Effector memory CD4-positive, alpha-beta T cell (primary cell): ENCODE data around the gene ABHD17A.
A peak's percentile ranks its signal among the peaks of the same experiment; 100 is the strongest.

Experiments used
- DNase-seq, 3 donors: peaks; one replicate each; pipeline ENCODE4 v3.0.0-alpha.2; 2020
- H3K27ac ChIP-seq: 2 replicates; pipeline ENCODE4 v1.7.0; 2013; ENCODE audit warnings: mild to moderate bottlenecking, low read length, moderate library complexity; ENCODE audit not compliant: insufficient read depth, poor library complexity, severe bottlenecking
- H3K27me3 ChIP-seq: replicated peaks from 2 replicates; pipeline ENCODE4 v1.7.0; 2013; ENCODE audit warnings: mild to moderate bottlenecking, low read length; ENCODE audit not compliant: insufficient read depth, control insufficient read depth, poor library complexity, severe bottlenecking
- H3K36me3 ChIP-seq: 2 replicates; pipeline ENCODE4 v1.7.0; 2013; ENCODE audit warnings: mild to moderate bottlenecking, low read length, moderate library complexity; ENCODE audit not compliant: control insufficient read depth, insufficient read depth
- H3K4me1 ChIP-seq: 2 replicates; pipeline ENCODE4 v1.7.0; 2013; ENCODE audit warnings: low read length, mild to moderate bottlenecking; ENCODE audit not compliant: control insufficient read depth, insufficient read depth, poor library complexity, severe bottlenecking
- H3K4me3 ChIP-seq: 2 replicates; pipeline ENCODE4 v1.7.0; 2013; ENCODE audit warnings: low read length, low read depth, mild to moderate bottlenecking; ENCODE audit not compliant: insufficient read depth, poor library complexity, severe bottlenecking
- H3K9me3 ChIP-seq: 2 replicates; pipeline ENCODE4 v1.7.0; 2013; ENCODE audit warnings: mild to moderate bottlenecking, low read length, moderate library complexity; ENCODE audit not compliant: control insufficient read depth

ABHD17A gene

GRCh38 chr19:1864480-1865171, 20.7 kb downstream of the ABHD17A start:
- Histone ChIP-seq H3K27ac (peak overlapping the region; percentile 69), H3K4me3 (peak overlapping the region; percentile 78), H3K4me1 (peaks cover 32% of the 10 kb centered on the region), H3K36me3 (no peaks in the 10 kb centered on the region), H3K27me3 (no peaks in the 10 kb centered on the region), H3K9me3 (no peaks in the 10 kb centered on the region)
- peak in 1 of 3 donors; percentile 40 for DNase-seq

GRCh38 chr19:1863638-1864479, 21.4 kb downstream of the ABHD17A start:
- H3K36me3 ChIP-seq = no peaks in the 10 kb centered on the region
- no peaks in the 10 kb centered on the region for H3K9me3 ChIP-seq
- peaks cover 40% of the 10 kb centered on the region for H3K4me1 ChIP-seq
- DNase-seq = peak; percentile 86 to 88 (median 87)
- H3K4me3 ChIP-seq = peak overlapping the region; percentile 78
- peak overlapping the region; percentile 86 for H3K27ac ChIP-seq
- H3K27me3 ChIP-seq = no peaks in the 10 kb centered on the region

GRCh38 chr19:1863328-1863637, 22.0 kb downstream of the ABHD17A start, which contains the start of gene KLF16:
Gene KLF16 (minus strand): TSS chr19:1863579. CDS start chr19:1863497, 82 bp downstream.
- H3K4me1 ChIP-seq = peaks cover 42% of the 10 kb centered on the region
- no peaks in the 10 kb centered on the region for H3K9me3 ChIP-seq
- H3K36me3 ChIP-seq = no peaks in the 10 kb centered on the region
- no peak for DNase-seq
- peak within 1 kb of the TSS; percentile 78 for H3K4me3 ChIP-seq
- H3K27ac ChIP-seq = peak within 1 kb of the TSS; percentile 86
- H3K27me3 ChIP-seq = no peaks in the 10 kb centered on the region

- no peaks in the 10 kb centered on the region for H3K36me3 ChIP-seq
- no peaks in the 10 kb centered on the region for H3K9me3 ChIP-seq
- H3K4me1 ChIP-seq = peaks cover 43% of the 10 kb centered on the region
- peak overlapping the region; percentile 77 for H3K4me3 ChIP-seq
- DNase-seq = peak in 2 of 3 donors; percentile 48 to 59
- peak overlapping the region; percentile 86 for H3K27ac ChIP-seq
- no peaks in the 10 kb centered on the region for H3K27me3 ChIP-seq
Measured at GRCh38 chr19:1862424-1863327, 22.6 kb downstream of the ABHD17A start.

GRCh38 chr19:1862068-1862423, 23.2 kb downstream of the ABHD17A start:
- no peak for DNase-seq
- no peaks in the 10 kb centered on the region for H3K9me3 ChIP-seq
- H3K4me1 ChIP-seq = peaks cover 49% of the 10 kb centered on the region
- no peaks in the 10 kb centered on the region for H3K36me3 ChIP-seq
- H3K27me3 ChIP-seq = no peaks in the 10 kb centered on the region
- peak overlapping the region; percentile 77 for H3K4me3 ChIP-seq
- H3K27ac ChIP-seq = peak overlapping the region; percentile 86

DNA sequence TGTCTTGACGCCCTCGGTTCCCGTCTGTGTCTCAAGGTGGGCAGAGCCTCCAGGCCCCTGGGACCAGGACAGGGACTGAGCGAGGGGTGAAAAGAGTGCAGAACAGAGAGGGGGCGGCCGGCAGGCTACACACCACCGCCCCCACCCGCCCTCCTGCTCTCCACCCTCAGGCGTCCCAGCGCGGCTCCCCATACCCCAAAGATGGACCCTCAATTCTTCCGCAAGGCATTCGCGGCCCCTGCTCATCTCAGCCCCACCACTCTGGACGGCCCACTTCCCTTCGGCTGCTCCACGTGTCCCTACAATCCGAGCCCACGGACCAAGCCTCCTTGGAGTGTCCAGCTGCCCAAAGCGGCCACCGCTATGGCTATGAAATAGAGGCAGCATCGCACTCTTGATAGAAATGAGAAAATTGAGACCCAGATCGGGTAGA, 23.7 kb downstream of the ABHD17A start:
- Histone ChIP-seq H3K27me3 (no peaks in the 10 kb centered on the region), H3K9me3 (no peaks in the 10 kb centered on the region), H3K36me3 (no peaks in the 10 kb centered on the region), H3K4me3 (peak overlapping the region; percentile 77), H3K4me1 (peaks cover 50% of the 10 kb centered on the region), H3K27ac (peak overlapping the region; percentile 86)
- no peak for DNase-seq

DNA sequence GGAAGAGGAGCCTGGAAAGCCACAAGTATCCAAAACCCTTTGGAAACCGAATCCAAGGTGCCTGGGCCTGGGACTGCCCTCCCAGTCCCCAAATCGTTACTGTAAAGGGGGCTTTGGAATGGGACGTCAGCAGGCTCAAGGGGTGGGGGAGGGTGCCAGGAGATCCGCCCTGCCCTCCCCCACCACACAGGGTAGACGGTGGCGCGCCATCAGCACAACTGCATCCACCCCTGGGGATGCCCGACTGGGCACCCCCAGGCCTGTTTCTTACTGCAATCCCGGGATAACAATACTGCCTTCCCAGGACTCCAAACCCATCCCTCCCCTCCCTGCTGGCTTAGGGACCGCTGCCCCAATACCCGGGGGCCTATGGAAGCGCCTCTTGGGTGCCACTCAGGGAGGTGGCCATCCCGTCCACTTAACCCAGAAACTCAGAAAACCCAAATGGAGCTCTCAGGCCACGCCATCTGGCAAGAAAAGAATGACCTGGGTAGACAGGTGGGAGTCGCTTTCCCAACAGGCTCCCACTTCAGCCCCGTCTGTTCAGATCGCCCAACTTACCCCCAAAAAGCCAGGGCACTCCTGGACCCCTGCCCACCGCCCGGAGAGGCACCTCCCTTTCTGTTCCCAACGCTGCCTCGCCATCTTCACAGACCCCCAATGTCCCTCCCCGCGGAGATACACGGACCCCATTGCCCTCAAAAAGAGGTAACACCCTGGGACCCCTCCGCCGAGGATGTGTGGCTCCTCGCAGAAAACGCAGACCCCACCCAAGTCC, 24.3 kb downstream of the ABHD17A start:
- no peak for DNase-seq
- Histone ChIP-seq H3K36me3 (no peaks in the 10 kb centered on the region), H3K4me3 (peak overlapping the region; percentile 77), H3K9me3 (no peaks in the 10 kb centered on the region), H3K27ac (peak overlapping the region; percentile 86), H3K4me1 (peaks cover 56% of the 10 kb centered on the region), H3K27me3 (no peaks in the 10 kb centered on the region)

GRCh38 chr19:1860042-1860775, 25.1 kb downstream of the ABHD17A start:
- Histone ChIP-seq H3K4me1 (peaks cover 62% of the 10 kb centered on the region), H3K36me3 (no peaks in the 10 kb centered on the region), H3K27me3 (no peaks in the 10 kb centered on the region), H3K27ac (peak overlapping the region; percentile 86), H3K9me3 (no peaks in the 10 kb centered on the region), H3K4me3 (peak overlapping the region; percentile 13)
- DNase-seq = peak; percentile 54 to 70 (median 56)
